Ishikawa (cell line): ENCODE measurements around the gene ACSM5.

Source experiments
- CEBPB ChIP-seq: IDR thresholded peaks from 2 replicates; pipeline ENCODE4 v1.6.1; 2012
- CREB1 ChIP-seq: IDR thresholded peaks from 2 replicates; pipeline ENCODE4 v1.6.1; 2012; ENCODE audit warnings: low read depth
- EGR1 ChIP-seq: IDR thresholded peaks from 2 replicates; pipeline ENCODE4 v1.6.1; 2012
- EP300 ChIP-seq: IDR thresholded peaks from 2 replicates; pipeline ENCODE4 v1.6.1; 2012; ENCODE audit warnings: borderline replicate concordance
- FOXM1 ChIP-seq: IDR thresholded peaks from 2 replicates; pipeline ENCODE4 v1.6.1; 2012; ENCODE audit warnings: low read depth, borderline replicate concordance
- MAX ChIP-seq: IDR thresholded peaks from 2 replicates; pipeline ENCODE4 v1.6.1; 2012
- NFIC ChIP-seq: IDR thresholded peaks from 2 replicates; pipeline ENCODE4 v1.6.1; 2012
- RAD21 ChIP-seq: IDR thresholded peaks from 2 replicates; pipeline ENCODE4 v1.6.1; 2012; ENCODE audit warnings: low read depth
- TAF1 ChIP-seq: IDR thresholded peaks from 2 replicates; pipeline ENCODE4 v1.6.1; 2012; ENCODE audit warnings: low read depth, mild to moderate bottlenecking
- TCF12 ChIP-seq: IDR thresholded peaks from 2 replicates; pipeline ENCODE4 v1.6.1; 2012; ENCODE audit warnings: low read depth
- TEAD4 ChIP-seq: IDR thresholded peaks from 2 replicates; pipeline ENCODE4 v1.6.1; 2012
- YY1 ChIP-seq: IDR thresholded peaks from 2 replicates; pipeline ENCODE4 v1.6.1; 2012; ENCODE audit warnings: low read depth
- ZBTB7A ChIP-seq: IDR thresholded peaks from 2 replicates; pipeline ENCODE4 v1.6.1; 2012; ENCODE audit warnings: low read depth
- TF ChIP-seq, protein P1 (sequence below): IDR thresholded peaks from 2 replicates; pipeline ENCODE4 v1.6.1; 2012
- TF ChIP-seq, protein P2 (sequence below): IDR thresholded peaks from 2 replicates; pipeline ENCODE4 v1.6.1; 2012; ENCODE audit warnings: low read depth, mild to moderate bottlenecking

The ACSM5 gene

GRCh38 chr16:20393801-20394577 is 15.3 kb upstream of the ACSM5 start:
- TF ChIP-seq ZBTB7A: no peak
- TF ChIP-seq CREB1: no peak
- TF ChIP-seq TAF1: no peak
- TF ChIP-seq RAD21: no peak
- no peak for TF ChIP-seq FOXM1
- no peak for TF ChIP-seq NFIC
- no peak for TF ChIP-seq YY1
- no peak for TF ChIP-seq EP300
- no peak for TF ChIP-seq CEBPB
- TF ChIP-seq MAX: no peak
- TF ChIP-seq, protein P1, sequence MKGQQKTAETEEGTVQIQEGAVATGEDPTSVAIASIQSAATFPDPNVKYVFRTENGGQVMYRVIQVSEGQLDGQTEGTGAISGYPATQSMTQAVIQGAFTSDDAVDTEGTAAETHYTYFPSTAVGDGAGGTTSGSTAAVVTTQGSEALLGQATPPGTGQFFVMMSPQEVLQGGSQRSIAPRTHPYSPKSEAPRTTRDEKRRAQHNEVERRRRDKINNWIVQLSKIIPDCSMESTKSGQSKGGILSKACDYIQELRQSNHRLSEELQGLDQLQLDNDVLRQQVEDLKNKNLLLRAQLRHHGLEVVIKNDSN: no peak
- no peak for TF ChIP-seq EGR1
- TF ChIP-seq TEAD4: no peak
- TF ChIP-seq, protein P2, sequence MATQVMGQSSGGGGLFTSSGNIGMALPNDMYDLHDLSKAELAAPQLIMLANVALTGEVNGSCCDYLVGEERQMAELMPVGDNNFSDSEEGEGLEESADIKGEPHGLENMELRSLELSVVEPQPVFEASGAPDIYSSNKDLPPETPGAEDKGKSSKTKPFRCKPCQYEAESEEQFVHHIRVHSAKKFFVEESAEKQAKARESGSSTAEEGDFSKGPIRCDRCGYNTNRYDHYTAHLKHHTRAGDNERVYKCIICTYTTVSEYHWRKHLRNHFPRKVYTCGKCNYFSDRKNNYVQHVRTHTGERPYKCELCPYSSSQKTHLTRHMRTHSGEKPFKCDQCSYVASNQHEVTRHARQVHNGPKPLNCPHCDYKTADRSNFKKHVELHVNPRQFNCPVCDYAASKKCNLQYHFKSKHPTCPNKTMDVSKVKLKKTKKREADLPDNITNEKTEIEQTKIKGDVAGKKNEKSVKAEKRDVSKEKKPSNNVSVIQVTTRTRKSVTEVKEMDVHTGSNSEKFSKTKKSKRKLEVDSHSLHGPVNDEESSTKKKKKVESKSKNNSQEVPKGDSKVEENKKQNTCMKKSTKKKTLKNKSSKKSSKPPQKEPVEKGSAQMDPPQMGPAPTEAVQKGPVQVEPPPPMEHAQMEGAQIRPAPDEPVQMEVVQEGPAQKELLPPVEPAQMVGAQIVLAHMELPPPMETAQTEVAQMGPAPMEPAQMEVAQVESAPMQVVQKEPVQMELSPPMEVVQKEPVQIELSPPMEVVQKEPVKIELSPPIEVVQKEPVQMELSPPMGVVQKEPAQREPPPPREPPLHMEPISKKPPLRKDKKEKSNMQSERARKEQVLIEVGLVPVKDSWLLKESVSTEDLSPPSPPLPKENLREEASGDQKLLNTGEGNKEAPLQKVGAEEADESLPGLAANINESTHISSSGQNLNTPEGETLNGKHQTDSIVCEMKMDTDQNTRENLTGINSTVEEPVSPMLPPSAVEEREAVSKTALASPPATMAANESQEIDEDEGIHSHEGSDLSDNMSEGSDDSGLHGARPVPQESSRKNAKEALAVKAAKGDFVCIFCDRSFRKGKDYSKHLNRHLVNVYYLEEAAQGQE: no peak
- TF ChIP-seq TCF12: no peak

DNA sequence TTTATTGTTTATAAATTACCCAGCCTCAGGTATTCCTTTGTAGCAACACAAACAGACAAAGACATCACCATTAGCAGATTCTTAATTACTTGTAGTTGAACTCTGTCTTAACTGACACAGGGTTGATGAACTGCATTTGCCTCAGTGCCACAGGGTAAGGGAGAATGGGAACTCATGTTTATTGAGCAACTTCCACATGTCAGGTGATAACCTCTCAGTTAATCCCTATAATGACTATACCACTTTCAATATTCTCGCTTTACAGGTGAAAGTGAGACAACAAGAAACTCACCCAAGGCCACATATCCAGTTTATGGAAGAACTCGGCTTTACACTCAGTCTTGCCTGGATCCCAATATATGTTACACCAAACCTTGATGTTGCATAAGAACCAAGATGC is 13.4 kb upstream of the ACSM5 start:
- TF ChIP-seq FOXM1 (no peak), RAD21 (no peak), TCF12 (no peak), EGR1 (no peak), CREB1 (no peak), YY1 (no peak), MAX (no peak), TEAD4 (no peak), ZBTB7A (no peak), EP300 (no peak)
- TF ChIP-seq, protein P2: no peak

DNA sequence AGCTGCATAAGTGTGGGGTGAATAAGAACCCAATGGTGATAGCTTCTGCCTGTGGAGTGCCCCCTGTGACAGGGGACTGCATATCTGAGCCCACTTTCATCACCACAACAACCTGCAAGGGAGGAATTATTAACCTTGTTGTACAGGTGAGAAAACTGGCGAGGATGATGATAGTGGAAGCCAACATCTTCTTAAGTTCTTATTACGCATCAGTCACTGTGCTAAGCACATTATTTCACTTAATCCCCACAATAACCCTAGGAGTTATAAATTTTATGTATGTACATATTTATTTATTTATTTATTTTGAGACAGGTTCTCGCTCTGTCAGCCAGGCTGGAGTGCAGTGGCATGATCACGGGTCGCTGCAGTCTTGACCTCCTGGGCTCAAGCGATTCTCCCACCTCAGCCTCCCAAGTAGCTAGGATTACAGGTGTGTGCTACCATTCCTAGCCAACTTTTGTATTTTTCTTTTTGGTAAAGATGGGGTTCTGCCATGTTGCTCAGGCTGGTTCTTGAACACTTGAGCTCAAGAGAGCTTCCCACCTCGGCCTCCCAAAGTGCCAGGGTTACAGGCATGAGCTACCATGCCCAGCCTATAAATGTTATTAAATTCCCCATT is 12.4 kb upstream of the ACSM5 start:
- no peak for TF ChIP-seq CREB1
- TF ChIP-seq, protein P1: no peak
- TF ChIP-seq CEBPB: no peak
- TF ChIP-seq TCF12: no peak
- TF ChIP-seq FOXM1: no peak
- no peak for TF ChIP-seq MAX
- no peak for TF ChIP-seq TAF1
- TF ChIP-seq, protein P2: no peak
- TF ChIP-seq EP300: no peak
- TF ChIP-seq NFIC: no peak
- TF ChIP-seq YY1: no peak
- no peak for TF ChIP-seq TEAD4
- TF ChIP-seq RAD21: no peak
